ENCODE data around the gene MYRFL. TPM values are rescaled to one million over a fixed set of nuclear protein-coding genes. Genes with fewer than 3 reads are reported as not detected.

Gene MYRFL
- total RNA-seq, 1 experiment from 2014 or later: not detected

DNA sequence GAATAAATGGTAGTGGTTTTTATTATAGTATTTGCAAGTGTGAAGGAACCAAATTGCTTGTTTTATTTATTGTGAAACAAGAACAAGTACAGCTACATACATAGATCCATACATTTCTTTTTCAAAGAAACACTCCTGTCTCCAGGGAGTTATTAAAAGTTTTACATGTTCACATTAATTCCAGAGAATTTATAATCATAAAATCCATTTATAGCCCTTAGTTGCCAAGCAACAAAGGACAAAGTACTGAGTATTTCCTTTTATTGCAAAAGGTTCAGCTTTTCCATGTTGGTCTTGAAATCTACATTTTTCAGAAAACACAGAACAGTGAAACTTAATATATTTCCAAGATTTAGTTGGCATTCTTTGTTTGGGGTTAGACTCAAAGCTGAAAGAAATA lies 9.5 kb downstream of the MYRFL start:
- Histone ChIP-seq H3K9me2 (ENCODE audit: insufficient read depth) (no peaks in the 10 kb centered on the region), H3K4me3 (no peak overlapping the region), H3F3A (ENCODE audit: insufficient read depth, low read depth) (no peaks in the 10 kb centered on the region), H2AFZ (no peak overlapping the region), H3K79me2 (ENCODE audit: low read depth) (no peaks in the 10 kb centered on the region), H3K4me2 (no peak overlapping the region), H3K9me3 (ENCODE audit: insufficient read depth, low read depth) (no peaks in the 10 kb centered on the region), H3K27ac (no peak overlapping the region), H3K4me1 (replicated peaks; ENCODE audit: insufficient read depth) (no peaks in the 10 kb centered on the region), H3K36me3 (ENCODE audit: low read depth) (no peaks in the 10 kb centered on the region), H4K20me1 (ENCODE audit: insufficient read depth) (no peaks in the 10 kb centered on the region), H3K27me3 (ENCODE audit: insufficient read depth, low read depth) (no peaks in the 10 kb centered on the region)
- CTCF ChIA-PET: interaction anchor here (0.6 kb wide), 1 partner anchor 801 kb away, joined by 3 read pairs; no protein-coding TSS in a partner anchor
- TF ChIP-seq, protein P1, sequence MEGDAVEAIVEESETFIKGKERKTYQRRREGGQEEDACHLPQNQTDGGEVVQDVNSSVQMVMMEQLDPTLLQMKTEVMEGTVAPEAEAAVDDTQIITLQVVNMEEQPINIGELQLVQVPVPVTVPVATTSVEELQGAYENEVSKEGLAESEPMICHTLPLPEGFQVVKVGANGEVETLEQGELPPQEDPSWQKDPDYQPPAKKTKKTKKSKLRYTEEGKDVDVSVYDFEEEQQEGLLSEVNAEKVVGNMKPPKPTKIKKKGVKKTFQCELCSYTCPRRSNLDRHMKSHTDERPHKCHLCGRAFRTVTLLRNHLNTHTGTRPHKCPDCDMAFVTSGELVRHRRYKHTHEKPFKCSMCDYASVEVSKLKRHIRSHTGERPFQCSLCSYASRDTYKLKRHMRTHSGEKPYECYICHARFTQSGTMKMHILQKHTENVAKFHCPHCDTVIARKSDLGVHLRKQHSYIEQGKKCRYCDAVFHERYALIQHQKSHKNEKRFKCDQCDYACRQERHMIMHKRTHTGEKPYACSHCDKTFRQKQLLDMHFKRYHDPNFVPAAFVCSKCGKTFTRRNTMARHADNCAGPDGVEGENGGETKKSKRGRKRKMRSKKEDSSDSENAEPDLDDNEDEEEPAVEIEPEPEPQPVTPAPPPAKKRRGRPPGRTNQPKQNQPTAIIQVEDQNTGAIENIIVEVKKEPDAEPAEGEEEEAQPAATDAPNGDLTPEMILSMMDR (conservative IDR thresholded peaks at IDR 0.05): no peak
- no peak for TF ChIP-seq EZH2 (IDR thresholded peaks at IDR 0.05; ENCODE audit: low read depth)
- BruUV-seq (replicated peaks): no TSS peak
- POLR2A ChIA-PET (ENCODE audit: unreplicated experiment): interaction anchor here (0.6 kb wide), 2 partner anchors 1188 to 1642 kb away, joined by 4 to 6 read pairs; no protein-coding TSS in a partner anchor
- intact Hi-C loops (cut with micrococcal nuclease; ENCODE audit: unreplicated experiment): no loop called here
- no peak for DNase-seq

DNA sequence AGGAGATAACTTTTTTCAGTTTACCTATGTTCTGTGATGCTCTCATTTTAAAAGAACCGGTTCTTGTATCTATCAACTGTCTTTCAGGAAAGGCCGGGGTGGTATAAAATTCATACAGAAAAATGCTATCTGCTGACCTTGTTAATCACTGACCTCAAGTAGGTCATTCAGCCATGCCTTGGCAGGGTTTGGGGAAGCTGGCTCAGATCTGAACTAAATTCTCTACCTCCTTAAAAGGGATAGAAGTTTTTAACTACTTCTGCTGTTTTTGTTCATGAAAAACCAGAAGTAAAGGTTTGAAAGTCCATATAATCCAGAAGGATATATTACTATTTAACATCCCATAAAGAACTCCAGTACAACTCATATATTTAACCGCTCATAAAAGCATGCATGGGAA lies 10.1 kb downstream of the MYRFL start:
- TF ChIP-seq, protein P1 (conservative IDR thresholded peaks at IDR 0.05): no peak
- no peak for TF ChIP-seq EZH2 (IDR thresholded peaks at IDR 0.05; ENCODE audit: low read depth)
- H4K20me1 ChIP-seq (ENCODE audit: insufficient read depth): no peaks in the 10 kb centered on the region
- H3K79me2 ChIP-seq (ENCODE audit: low read depth): no peaks in the 10 kb centered on the region
- no peaks in the 10 kb centered on the region for H3K4me1 ChIP-seq (replicated peaks; ENCODE audit: insufficient read depth)
- no peak overlapping the region for H3K27ac ChIP-seq
- no peaks in the 10 kb centered on the region for H3K9me3 ChIP-seq (ENCODE audit: insufficient read depth, low read depth)
- intact Hi-C loops (cut with micrococcal nuclease; ENCODE audit: unreplicated experiment): no loop called here
- H3K9me2 ChIP-seq (ENCODE audit: insufficient read depth): no peaks in the 10 kb centered on the region
- POLR2A ChIA-PET (ENCODE audit: unreplicated experiment): interaction anchor here (0.6 kb wide), 1 partner anchor 1146 kb away, joined by 3 read pairs; no protein-coding TSS in a partner anchor
- CTCF ChIA-PET: no interaction called here
- no TSS peak for BruUV-seq (replicated peaks)
- DNase-seq: no peak
- no peaks in the 10 kb centered on the region for H3K27me3 ChIP-seq (ENCODE audit: insufficient read depth, low read depth)
- H2AFZ ChIP-seq: no peak overlapping the region
- no peaks in the 10 kb centered on the region for H3F3A ChIP-seq (ENCODE audit: insufficient read depth, low read depth)
- no peaks in the 10 kb centered on the region for H3K36me3 ChIP-seq (ENCODE audit: low read depth)
- H3K4me2 ChIP-seq: no peak overlapping the region
- H3K4me3 ChIP-seq: no peak overlapping the region

DNA sequence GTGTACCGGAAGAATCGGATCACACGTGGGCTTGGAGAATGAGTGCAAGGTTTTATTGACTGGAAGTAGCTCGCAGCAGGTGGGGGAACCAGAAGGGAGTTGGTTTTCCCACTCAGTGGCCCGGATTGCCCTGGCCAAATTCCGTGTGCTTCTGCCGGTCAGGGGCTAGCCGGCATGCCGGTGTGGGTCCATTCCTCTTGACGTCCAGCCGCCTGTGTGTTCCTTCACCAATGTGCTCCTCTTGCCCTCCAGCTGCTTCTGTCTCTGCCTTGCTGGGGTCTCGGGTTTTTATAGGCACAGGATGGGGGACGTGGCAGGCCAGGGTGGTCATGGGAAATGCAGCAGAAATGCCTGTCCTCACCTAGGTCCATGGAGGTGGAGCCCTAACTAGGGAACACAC lies 11.0 kb downstream of the MYRFL start:
- CTCF ChIA-PET: no interaction called here
- Histone ChIP-seq H3K4me3 (no peak overlapping the region), H3F3A (ENCODE audit: insufficient read depth, low read depth) (no peaks in the 10 kb centered on the region), H3K4me2 (no peak overlapping the region), H4K20me1 (ENCODE audit: insufficient read depth) (no peaks in the 10 kb centered on the region), H3K27ac (no peak overlapping the region), H3K4me1 (replicated peaks; ENCODE audit: insufficient read depth) (no peaks in the 10 kb centered on the region), H3K9me2 (ENCODE audit: insufficient read depth) (no peaks in the 10 kb centered on the region), H2AFZ (no peak overlapping the region), H3K36me3 (ENCODE audit: low read depth) (no peaks in the 10 kb centered on the region), H3K79me2 (ENCODE audit: low read depth) (no peaks in the 10 kb centered on the region), H3K27me3 (ENCODE audit: insufficient read depth, low read depth) (no peaks in the 10 kb centered on the region), H3K9me3 (ENCODE audit: insufficient read depth, low read depth) (no peaks in the 10 kb centered on the region)
- TF ChIP-seq, protein P1 (conservative IDR thresholded peaks at IDR 0.05): no peak
- no peak for TF ChIP-seq EZH2 (IDR thresholded peaks at IDR 0.05; ENCODE audit: low read depth)
- DNase-seq: no peak
- POLR2A ChIA-PET (ENCODE audit: unreplicated experiment): no interaction called here
- intact Hi-C loops (cut with micrococcal nuclease; ENCODE audit: unreplicated experiment): no loop called here
- no TSS peak for BruUV-seq (replicated peaks)
